NCI-H748 (cell line): Measurements from ENCODE around the gene NUP50.
A peak's percentile ranks its signal among the peaks of the same experiment; 100 is the strongest.

Experiments
- DNase-seq: peaks from one replicate; lab custom pipeline; 2025; ENCODE audit not compliant: unreplicated experiment; lab: John Stamatoyannopoulos, UW

The NUP50 gene

GRCh38 chr22:45227645-45228400, 64.1 kb downstream of the NUP50 start:
- no peak for DNase-seq

DNA sequence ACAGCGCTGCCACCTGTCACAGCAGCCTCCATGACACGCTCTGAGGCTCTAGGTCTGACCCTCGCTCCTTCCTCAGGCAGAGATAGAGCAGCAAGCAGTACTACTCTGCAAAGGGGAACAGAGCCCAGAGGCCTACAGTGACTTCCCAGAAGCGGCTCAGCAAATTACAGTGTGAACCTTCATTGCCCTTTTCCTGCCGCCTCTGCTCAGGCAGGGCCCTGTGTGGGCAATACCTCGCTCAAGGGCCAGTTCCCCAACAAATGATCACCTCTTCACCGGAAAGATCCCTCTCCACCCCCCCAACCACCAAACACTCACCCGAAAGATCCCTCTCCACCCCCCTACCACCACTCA, 64.7 kb downstream of the NUP50 start:
- DNase-seq: no peak

DNA sequence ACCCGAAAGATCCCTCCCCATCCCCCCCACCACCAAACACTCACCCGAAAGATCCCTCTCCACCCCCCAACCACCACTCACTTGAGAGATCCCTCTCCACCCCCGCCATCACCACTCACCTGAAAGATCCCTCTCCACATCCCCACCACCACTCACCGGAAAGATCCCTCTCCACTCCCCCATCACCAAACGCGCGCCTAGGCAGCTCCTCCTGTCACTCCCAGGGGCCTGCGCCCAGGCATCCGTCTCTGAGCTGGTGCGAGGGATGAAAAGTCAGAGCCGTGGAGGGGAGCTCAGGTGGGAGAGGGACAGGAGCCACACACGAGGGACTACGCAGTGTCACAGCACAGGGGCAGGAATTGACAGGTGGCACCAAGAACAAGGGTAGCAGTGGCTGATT, 65.5 kb downstream of the NUP50 start:
- no peak for DNase-seq

DNA sequence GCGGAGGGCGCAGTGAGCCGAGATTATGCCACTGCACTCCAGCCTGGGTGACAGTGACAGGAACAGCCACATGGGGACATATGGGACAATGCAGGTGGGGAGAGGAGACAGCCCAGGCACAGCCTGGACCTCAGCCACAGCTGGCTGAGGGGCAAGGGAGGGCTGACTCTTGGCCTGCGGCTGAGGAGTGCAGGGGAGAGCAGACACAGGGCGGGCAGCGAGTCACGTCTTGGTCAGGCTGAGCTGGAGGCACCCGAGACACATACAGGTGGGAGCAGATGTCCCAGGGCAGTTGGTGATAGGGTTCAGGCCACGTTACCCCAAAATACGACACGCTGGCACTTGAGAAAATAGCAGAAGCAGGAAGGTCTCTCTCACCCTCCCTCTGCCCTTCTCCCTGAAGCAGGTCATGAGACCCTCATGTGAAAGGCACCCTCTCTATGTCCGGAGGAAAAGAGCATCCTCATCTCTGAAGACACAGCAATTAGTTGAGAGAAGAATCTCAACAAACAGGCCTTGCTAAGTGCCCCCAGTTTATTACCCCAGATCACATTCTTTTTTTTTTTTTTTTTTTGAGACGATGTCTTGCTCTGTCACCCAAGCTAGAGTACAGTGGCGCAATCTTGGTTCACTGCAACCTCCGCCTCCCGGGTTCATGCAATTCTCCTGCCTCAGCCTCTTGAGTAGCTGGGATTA, 66.4 kb downstream of the NUP50 start:
- DNase-seq: no peak

GRCh38 chr22:45231293-45231692, 67.6 kb downstream of the NUP50 start:
- no peak for DNase-seq

DNA sequence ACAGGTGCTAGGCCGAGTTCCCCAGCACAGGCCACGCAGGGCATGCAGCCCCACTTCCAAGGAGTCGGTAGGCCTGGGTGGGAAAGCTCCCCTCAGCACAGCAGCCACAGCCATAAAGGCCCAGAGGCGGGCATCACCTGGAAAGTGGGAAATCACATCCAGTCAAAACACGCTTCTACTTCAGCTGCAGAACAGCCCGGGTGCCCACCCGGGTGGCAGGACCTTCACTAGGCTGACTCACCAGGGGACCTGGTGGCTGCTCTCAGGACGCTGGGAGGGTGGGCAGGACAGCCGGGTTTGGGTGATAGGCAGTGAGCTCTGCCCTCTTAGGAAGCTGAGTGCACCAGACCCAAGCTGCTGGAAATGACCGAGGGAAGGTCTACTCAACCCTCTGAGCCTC, 69.7 kb downstream of the NUP50 start:
- no peak for DNase-seq

- no peak for DNase-seq
Observed at GRCh38 chr22:45233827-45234226, 70.1 kb downstream of the NUP50 start.

DNA sequence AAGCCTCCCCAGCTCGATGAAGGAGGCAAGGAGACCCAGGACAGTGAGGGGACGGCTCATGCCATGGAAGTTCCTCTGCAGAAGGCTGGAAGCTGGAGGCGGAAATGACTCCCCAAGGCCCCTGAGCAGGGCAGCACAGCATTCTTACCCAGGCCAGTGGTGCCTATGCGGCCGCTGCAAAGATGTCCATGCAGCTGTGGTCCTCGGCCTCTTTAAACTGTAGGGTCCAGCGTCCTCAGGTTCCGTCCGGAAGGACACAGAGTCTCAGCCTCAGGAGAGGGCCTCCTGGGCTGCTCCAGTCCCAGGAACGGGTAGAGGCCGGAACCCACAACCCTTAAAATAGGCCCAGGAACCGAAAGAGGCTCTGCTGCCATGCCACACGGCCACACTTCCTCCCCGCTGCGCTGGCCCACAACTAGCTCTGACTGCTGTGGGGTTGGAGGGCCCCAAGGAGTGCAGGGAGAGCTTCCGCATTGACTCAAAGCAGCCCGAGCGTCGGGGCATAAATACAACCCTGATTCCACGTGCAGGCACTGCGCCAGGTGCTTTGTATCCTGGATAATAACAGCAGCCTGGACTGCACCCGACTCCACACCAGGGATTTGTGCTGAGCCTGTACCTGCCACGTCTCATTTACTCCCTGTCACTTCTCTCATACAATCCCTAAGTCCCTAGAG, 71.5 kb downstream of the NUP50 start:
- DNase-seq: no peak

DNA sequence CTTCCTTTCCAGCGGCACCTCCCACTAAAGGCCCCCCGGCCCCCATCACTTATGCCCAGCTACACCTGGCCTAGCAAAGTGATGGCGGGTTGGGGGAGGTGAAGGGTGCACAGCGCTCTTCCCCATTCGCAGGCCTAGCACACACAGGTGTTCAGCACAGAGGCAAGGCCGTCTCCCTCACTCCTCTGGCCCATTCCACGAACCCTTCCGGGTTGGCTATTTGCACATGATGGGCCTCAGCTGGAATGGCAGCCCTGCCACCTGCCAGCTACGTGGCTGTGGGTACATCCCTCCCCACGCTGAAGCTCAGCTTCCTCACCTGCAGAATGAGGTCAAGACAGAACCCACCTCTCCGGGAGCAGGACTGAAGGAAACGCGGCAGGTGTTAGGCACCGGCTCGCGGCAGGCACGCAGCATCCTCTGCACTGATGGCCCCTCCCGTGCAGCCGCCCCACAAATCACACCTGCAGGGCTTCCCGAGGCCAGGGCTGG, 72.2 kb downstream of the NUP50 start:
- peak; percentile 45 for DNase-seq

GRCh38 chr22:45237065-45237990, 73.6 kb downstream of the NUP50 start:
- no peak for DNase-seq
